Activated naive CD8-positive, alpha-beta T cell treated with anti-CD3 and anti-CD28 coated beads, Interleukin-2, amount 10 ng/mL, durations not matched to agents 7 days and 5 days (primary cell): ENCODE measurements around the gene TSTD1. TPM values are rescaled to one million over a fixed set of nuclear protein-coding genes. Genes with fewer than 3 reads are reported as not detected.
"Not testable (repeated sequence)": the region's sequence is repeated elsewhere in the genome, so short reads cannot be mapped to it uniquely, and the experiment has no call there.

Source experiments
- ATAC-seq: fragments of 150-1000 bp; cut with Tn5 transposase; one replicate; pipeline ENCODE4 v1.10.0; 2021; ENCODE audit warnings: low read depth, moderate library complexity
- POLR2A ChIA-PET: fragments of 350-600 bp; sonication (Branson Sonifier 250); formaldehyde crosslinking; loops from one replicate; lab custom pipeline; 2021; ENCODE audit warnings: antibody characterized with exemption; lab: Charles Lee
- DNase-seq: peaks from one replicate; pipeline ENCODE4 v3.0.0; 2021
- H3K27ac Mint-ChIP-seq: one replicate; pipeline ENCODE4 v1.8.0; 2022; ENCODE audit warnings: mild to moderate bottlenecking, mixed read lengths
- H3K27me3 Mint-ChIP-seq: one replicate; pipeline ENCODE4 v1.8.0; 2022; ENCODE audit warnings: mild to moderate bottlenecking, moderate library complexity, mixed read lengths
- H3K36me3 Mint-ChIP-seq: one replicate; pipeline ENCODE4 v1.8.0; 2021; ENCODE audit warnings: mild to moderate bottlenecking, mixed read lengths
- H3K4me1 Mint-ChIP-seq: one replicate; pipeline ENCODE4 v1.8.0; 2021; ENCODE audit warnings: mixed read lengths
- H3K4me3 Mint-ChIP-seq: one replicate; pipeline ENCODE4 v1.8.0; 2022; ENCODE audit warnings: mild to moderate bottlenecking, moderate library complexity, mixed read lengths
- H3K9me3 Mint-ChIP-seq: one replicate; pipeline ENCODE4 v1.8.0; 2021; ENCODE audit warnings: mixed read lengths
- total RNA-seq, 2 experiments: library from RNA; stranded (reverse); gene quantifications; one replicate each; pipeline ENCODE4 v1.2.3, GENCODE V29; 2021

TSTD1 gene
- total RNA-seq, 2 experiments from 2014 or later: 81.7 to 84.9 TPM

DNA sequence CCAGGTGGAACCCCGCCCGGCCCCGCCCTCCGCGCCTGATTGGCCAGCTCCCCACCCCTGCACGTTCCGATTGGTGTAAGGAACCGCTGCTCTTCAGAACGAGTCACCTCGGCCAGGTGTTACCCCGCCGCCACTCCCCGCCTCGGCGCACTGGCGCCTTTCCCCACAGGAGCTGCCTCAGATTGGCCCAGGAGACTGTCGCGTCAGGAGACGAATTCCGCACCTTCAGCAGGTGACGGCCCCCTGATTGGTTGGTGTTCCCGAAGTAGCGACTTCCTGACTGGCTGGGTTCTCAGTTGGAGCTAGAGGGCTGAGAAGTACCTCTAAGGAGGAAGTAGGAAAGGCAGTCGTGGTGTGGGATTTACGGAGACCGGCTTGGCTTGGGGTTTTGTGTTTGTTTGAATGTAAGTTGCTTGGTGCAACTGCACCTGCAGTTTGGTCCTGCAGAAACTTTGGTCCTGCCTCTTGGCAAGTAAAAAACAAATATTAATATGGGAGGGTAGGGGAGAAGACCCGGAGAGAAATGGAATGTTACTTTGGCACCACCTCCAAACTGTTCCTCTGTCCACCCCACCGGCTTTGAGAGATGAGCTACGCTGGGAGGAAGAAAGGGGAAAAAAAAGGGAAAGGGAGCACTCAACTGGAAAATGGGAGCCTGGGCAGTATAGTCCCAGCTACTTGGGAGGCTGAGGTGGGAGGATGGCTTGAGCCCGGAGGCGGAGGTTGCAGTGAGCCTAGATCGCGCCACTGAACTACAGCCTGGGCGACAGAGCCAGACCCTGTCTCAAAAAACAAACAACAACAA, 17.4 kb downstream of the TSTD1 start:
- H3K36me3 Mint-ChIP-seq: peaks cover 7% of the 10 kb centered on the region
- POLR2A ChIA-PET: interaction anchor here (0.9 to 2.6 kb wide), 13 partner anchors 11 to 245 kb away, joined by 3 to 32 read pairs (median 4); partner anchors contain the start of genes ARHGAP30, DEDD, KLHDC9 and NIT1
- peak overlapping the region; percentile 97 for H3K4me3 Mint-ChIP-seq
- ATAC-seq: peak; percentile 95
- H3K9me3 Mint-ChIP-seq: no peaks in the 10 kb centered on the region
- peaks cover 29% of the 10 kb centered on the region for H3K4me1 Mint-ChIP-seq
- peak; percentile 84 for DNase-seq
- H3K27ac Mint-ChIP-seq: peak overlapping the region; percentile 79
- H3K27me3 Mint-ChIP-seq: no peaks in the 10 kb centered on the region

GRCh38 chr1:161020509-161021164, 18.1 kb downstream of the TSTD1 start, which contains the start of gene F11R:
Gene F11R, minus strand, starts transcription at chr1:161021152. Its CDS starts 79 bp downstream, at chr1:161021073.
- H3K36me3 Mint-ChIP-seq: peaks cover 7% of the 10 kb centered on the region

DNA sequence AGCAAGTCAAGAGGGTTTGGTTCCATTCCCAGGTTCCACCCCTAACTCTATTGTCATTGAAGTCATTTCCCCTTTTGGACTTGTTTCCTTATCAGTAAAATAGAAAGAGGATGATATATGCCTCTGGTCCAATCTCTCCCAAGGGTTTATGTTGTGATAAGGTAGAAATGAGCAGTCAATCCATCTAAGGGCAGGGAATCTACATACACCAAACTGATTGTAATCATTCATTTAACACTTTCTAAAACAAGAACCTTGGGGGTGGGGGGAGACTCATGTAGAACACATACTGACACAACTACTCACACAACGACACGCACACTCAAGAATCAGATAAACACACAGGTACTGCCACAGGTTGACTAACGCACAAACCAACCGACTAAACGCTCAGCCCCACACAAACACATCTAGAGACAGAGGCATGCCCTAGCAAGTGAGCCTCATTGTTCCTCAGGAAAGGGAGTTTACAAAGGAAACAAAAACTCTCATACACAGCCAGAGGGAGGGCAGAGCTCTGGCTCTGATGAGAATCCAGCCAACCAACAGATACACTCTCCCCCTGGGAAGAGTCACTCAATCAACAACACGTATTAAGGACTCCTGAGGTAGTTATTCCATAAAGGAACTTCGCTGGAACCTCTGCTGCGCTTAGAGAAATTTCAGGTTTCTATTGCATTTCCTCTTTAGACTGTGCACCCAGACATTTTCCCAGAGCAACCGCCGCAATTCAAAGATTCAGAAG, 18.8 kb downstream of the TSTD1 start:
- ATAC-seq (no peak), DNase-seq (no peak)
- Mint-ChIP-seq H3K27ac (peak overlapping the region; percentile 79), H3K9me3 (no peaks in the 10 kb centered on the region), H3K4me3 (peak overlapping the region; percentile 97), H3K27me3 (no peaks in the 10 kb centered on the region), H3K36me3 (peaks cover 5% of the 10 kb centered on the region), H3K4me1 (peaks cover 29% of the 10 kb centered on the region)
- POLR2A ChIA-PET: interaction anchor here (0.5 to 2.6 kb wide), 9 partner anchors 18 to 757 kb away, joined by 3 to 32 read pairs (median 8); partner anchors contain the start of genes ARHGAP30, DCAF8, DEDD and KLHDC9

More at GRCh38 chr1:161020509-161021164, 18.1 kb downstream of the TSTD1 start, which contains the start of gene F11R:
- H3K27me3 Mint-ChIP-seq: no peaks in the 10 kb centered on the region
- ATAC-seq (peak; percentile 47), DNase-seq (no peak)
- peaks cover 29% of the 10 kb centered on the region for H3K4me1 Mint-ChIP-seq
- peak within 1 kb of the TSS; percentile 97 for H3K4me3 Mint-ChIP-seq
- H3K9me3 Mint-ChIP-seq: no peaks in the 10 kb centered on the region
- POLR2A ChIA-PET: interaction anchor here (0.5 to 2.6 kb wide), 14 partner anchors 10 to 758 kb away, joined by 3 to 32 read pairs (median 5); partner anchors contain the start of genes ARHGAP30, DCAF8, DEDD and KLHDC9
- H3K27ac Mint-ChIP-seq: peak within 1 kb of the TSS; percentile 79

DNA sequence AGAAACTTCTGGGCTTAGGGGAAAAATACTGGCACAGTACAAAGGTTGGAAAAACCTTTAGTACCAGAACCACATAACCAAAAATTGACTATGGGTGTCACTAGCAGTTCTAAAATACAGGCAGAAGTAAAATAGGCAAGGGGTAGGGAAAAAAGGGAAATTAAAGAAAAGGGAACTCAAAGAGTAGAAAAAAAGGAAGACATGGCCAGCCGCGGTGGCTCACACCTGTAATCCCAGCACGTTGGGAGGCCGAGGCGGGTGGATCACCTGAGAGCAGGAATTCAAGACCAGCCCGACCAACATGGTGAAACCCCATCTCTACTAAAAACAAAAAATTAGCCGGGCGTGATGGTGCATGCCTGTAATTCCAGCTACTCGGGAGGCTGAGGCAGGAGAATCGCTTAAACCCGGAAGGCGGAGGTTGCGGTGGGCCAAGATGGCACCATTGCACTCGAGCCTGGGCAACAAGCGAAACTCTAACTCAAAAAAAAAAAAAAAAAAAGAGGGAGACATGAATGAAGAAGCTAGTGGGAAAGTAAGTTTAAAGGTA, 19.6 kb downstream of the TSTD1 start:
- peak overlapping the region; percentile 46 for H3K27ac Mint-ChIP-seq
- H3K36me3 Mint-ChIP-seq, ATAC-seq, DNase-seq, H3K27me3 Mint-ChIP-seq, POLR2A ChIA-PET, H3K9me3 Mint-ChIP-seq: not testable (repeated sequence)
- H3K4me1 Mint-ChIP-seq: peaks cover 30% of the 10 kb centered on the region
- peak overlapping the region; percentile 97 for H3K4me3 Mint-ChIP-seq

GRCh38 chr1:161018631-161018930, 20.2 kb downstream of the TSTD1 start:
- POLR2A ChIA-PET: no interaction called here
- no peak for ATAC-seq
- peaks cover 34% of the 10 kb centered on the region for H3K4me1 Mint-ChIP-seq
- H3K27ac Mint-ChIP-seq: no peak overlapping the region
- peaks cover 3% of the 10 kb centered on the region for H3K36me3 Mint-ChIP-seq
- no peak for DNase-seq
- no peak overlapping the region for H3K4me3 Mint-ChIP-seq
- H3K27me3 Mint-ChIP-seq: no peaks in the 10 kb centered on the region
- H3K9me3 Mint-ChIP-seq: no peaks in the 10 kb centered on the region

DNA sequence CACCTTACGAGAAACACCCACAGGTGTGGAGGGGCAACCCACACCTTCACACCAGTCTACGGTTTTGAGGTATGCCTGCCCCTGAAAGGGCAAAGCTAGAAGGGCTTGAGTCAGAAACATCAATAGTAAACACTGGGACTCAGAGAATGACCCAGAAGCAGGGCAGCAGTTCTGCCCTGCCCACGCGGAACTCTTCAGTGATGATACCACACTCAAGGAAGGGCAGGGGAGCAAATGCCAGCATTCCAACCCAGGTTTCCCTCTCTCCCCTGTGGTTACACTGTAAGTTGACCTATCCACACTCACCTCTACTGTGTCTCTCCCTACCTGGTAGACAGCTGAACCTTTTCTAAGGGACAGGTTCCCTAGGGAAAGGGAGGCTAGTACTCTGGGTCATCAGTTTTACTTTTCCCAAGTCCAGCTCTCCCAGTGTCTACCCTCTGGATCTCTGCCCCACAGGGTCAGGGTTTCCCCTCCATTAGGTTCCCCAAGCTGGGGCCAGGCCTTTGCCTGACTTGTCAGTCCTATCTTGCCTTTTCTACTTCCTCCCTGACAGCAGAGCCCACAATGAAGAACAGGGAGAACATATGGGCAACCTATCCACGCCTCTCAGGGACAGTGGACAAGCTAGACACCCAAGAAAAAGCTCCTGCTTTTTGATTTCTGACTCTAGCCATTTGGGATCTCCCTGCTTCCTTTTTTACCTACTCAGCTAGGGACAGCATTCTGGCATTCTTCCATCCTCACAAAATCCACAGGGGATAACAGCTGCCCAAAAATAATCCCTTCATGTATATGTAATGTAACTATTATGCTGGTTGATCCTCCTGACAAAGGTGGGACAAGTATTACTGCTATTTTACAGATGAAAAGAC, 20.8 kb downstream of the TSTD1 start:
- no peaks in the 10 kb centered on the region for H3K9me3 Mint-ChIP-seq
- no peak for DNase-seq
- POLR2A ChIA-PET: no interaction called here
- peaks cover 3% of the 10 kb centered on the region for H3K36me3 Mint-ChIP-seq
- no peaks in the 10 kb centered on the region for H3K27me3 Mint-ChIP-seq
- peaks cover 39% of the 10 kb centered on the region for H3K4me1 Mint-ChIP-seq
- no peak overlapping the region for H3K27ac Mint-ChIP-seq
- ATAC-seq: no peak
- H3K4me3 Mint-ChIP-seq: no peak overlapping the region

- ATAC-seq, H3K27me3 Mint-ChIP-seq, DNase-seq, POLR2A ChIA-PET, H3K4me3 Mint-ChIP-seq, H3K9me3 Mint-ChIP-seq, H3K36me3 Mint-ChIP-seq, H3K27ac Mint-ChIP-seq: not testable (repeated sequence)
- peaks cover 41% of the 10 kb centered on the region for H3K4me1 Mint-ChIP-seq
Measured at GRCh38 chr1:161017181-161017580, 21.6 kb downstream of the TSTD1 start.

- H3K27ac Mint-ChIP-seq: not testable (repeated sequence)
Measured at GRCh38 chr1:161016683-161017082, 22.1 kb downstream of the TSTD1 start.

GRCh38 chr1:161013488-161014230, 25.1 kb downstream of the TSTD1 start:
- peak; percentile 66 for DNase-seq
- no peaks in the 10 kb centered on the region for H3K27me3 Mint-ChIP-seq
- H3K4me1 Mint-ChIP-seq: peaks cover 26% of the 10 kb centered on the region
- H3K9me3 Mint-ChIP-seq: no peaks in the 10 kb centered on the region
- peak overlapping the region; percentile 87 for H3K27ac Mint-ChIP-seq
- POLR2A ChIA-PET: interaction anchor here (0.7 to 3.4 kb wide), 14 partner anchors 12 to 375 kb away, joined by 3 to 23 read pairs (median 4); partner anchors contain the start of genes ARHGAP30, TSTD1, UFC1 and USF1
- peak overlapping the region; percentile 79 for H3K4me3 Mint-ChIP-seq
- no peaks in the 10 kb centered on the region for H3K36me3 Mint-ChIP-seq
- ATAC-seq: peak; percentile 92

More at GRCh38 chr1:161016683-161017082, 22.1 kb downstream of the TSTD1 start:
- H3K4me3 Mint-ChIP-seq, H3K36me3 Mint-ChIP-seq, DNase-seq, ATAC-seq, H3K9me3 Mint-ChIP-seq, POLR2A ChIA-PET, H3K27me3 Mint-ChIP-seq: not testable (repeated sequence)
- H3K4me1 Mint-ChIP-seq: peaks cover 44% of the 10 kb centered on the region

DNA sequence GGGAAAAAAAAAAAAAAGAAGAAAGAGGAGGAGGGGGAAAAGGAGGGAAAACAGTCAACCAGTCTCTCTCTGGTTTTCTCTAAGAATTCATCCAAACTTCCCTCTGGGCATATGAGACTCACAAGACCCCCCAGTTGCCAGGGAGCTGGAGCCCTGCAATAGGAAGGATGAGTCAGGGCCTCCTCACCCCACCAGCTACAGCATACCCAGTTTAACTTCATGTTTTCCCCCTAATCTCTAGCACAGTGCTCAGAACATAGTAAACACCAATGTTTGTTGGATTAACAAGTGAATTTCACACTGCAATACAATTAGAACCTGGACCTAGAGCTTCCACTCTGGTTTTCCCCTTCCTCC, 25.7 kb downstream of the TSTD1 start:
- DNase-seq (no peak), ATAC-seq (peak; percentile 10)
- Mint-ChIP-seq H3K4me3 (peak overlapping the region; percentile 79), H3K36me3 (no peaks in the 10 kb centered on the region), H3K4me1 (peaks cover 21% of the 10 kb centered on the region), H3K27me3 (no peaks in the 10 kb centered on the region), H3K9me3 (no peaks in the 10 kb centered on the region), H3K27ac (peak overlapping the region; percentile 87)
- POLR2A ChIA-PET: interaction anchor here (0.7 to 3.4 kb wide), 14 partner anchors 12 to 375 kb away, joined by 3 to 23 read pairs (median 4); partner anchors contain the start of genes ARHGAP30, TSTD1, UFC1 and USF1

DNA sequence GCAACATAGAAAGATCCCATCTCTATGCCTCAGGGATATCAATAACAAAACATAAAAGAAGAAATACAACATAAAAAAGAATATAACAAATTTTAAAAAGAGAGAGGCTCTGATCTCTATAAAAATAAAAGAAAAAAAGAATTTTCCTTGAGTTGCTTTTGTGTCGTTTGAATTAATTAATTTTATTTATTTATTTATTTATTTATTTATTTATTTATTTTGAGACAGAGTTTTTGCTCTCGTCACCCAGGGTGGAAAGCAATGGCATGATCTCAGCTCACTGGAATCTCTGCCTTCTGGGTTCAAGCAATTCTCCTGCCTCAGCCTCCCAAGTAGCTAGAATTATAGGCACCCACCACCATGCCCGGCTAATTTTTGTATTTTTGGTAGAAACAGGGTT, 26.3 kb downstream of the TSTD1 start:
- Mint-ChIP-seq H3K27ac (peak overlapping the region; percentile 69), H3K9me3 (no peaks in the 10 kb centered on the region), H3K4me3 (no peak overlapping the region), H3K36me3 (no peaks in the 10 kb centered on the region), H3K27me3 (no peaks in the 10 kb centered on the region), H3K4me1 (peaks cover 21% of the 10 kb centered on the region)
- no peak for DNase-seq
- ATAC-seq: no peak
- POLR2A ChIA-PET: interaction anchor here (1.1 to 3.4 kb wide), 4 partner anchors 22 to 92 kb away, joined by 4 to 23 read pairs (median 4); partner anchors contain the start of genes TSTD1 and USF1
